Right lobe of liver (tissue), 6 donors: ENCODE measurements around the gene SNX6. TPM values are rescaled to one million over a fixed set of nuclear protein-coding genes. Genes with fewer than 3 reads are reported as not detected.
"Not testable (repeated sequence)": the region's sequence is repeated elsewhere in the genome, so short reads cannot be mapped to it uniquely, and the experiment has no call there.

Experiments used
- ATAC-seq, 4 donors: fragments of 200-7000 bp; cut with Tn5 transposase; one replicate each; pipeline ENCODE4 v1.9.1; 2020; ENCODE audit warnings: mild to moderate bottlenecking in 4 of 4, moderate library complexity in 4 of 4
- DNase-seq, 3 donors: peaks; one replicate each; pipeline ENCODE4 v3.0.0-alpha.2; 2020
- H3K27ac ChIP-seq, 3 donors: fragments of 200-600 bp; one replicate each; pipeline ENCODE4 v1.8.0; 2022
- H3K27me3 ChIP-seq, 2 donors: fragments of 200-600 bp; one replicate each; pipeline ENCODE4 v1.8.0; 2022
- H3K36me3 ChIP-seq, 4 donors: fragments of 200-600 bp; sonication (generic) in 1 of 4; one replicate each; pipeline versions ENCODE4 v1.5.1 to v1.8.0; 2017 to 2022; ENCODE audit warnings: control low read depth in 1 of 4
- H3K4me1 ChIP-seq, 4 donors: fragments of 200-600 bp; sonication (generic) in 1 of 4; one replicate each; pipeline versions ENCODE4 v1.5.1 to v1.8.0; 2017 to 2022; ENCODE audit warnings: control low read depth in 1 of 4
- H3K4me3 ChIP-seq, 3 donors: fragments of 200-600 bp; one replicate each; pipeline ENCODE4 v1.8.0; 2022
- H3K9me3 ChIP-seq, 4 donors: fragments of 200-600 bp; sonication (generic) in 1 of 4; one replicate each; pipeline versions ENCODE4 v1.5.1 to v1.8.0; 2017 to 2022; ENCODE audit warnings: control low read depth in 1 of 4
- POLR2A ChIP-seq: fragments of 450-650 bp; IDR thresholded peaks from one replicate; pipeline ENCODE4 v1.6.1; 2017; ENCODE audit warnings: antibody characterized with exemption, mild to moderate bottlenecking
- WGBS: methylation state at CpG from one replicate; pipeline ENCODE4 v1.1.6; 2018; ENCODE audit warnings: low coverage, low lambda C conversion rate; ENCODE audit not compliant: insufficient coverage; ENCODE audit errors: missing lambda C conversion rate; 5-methylcytosine and 5-hydroxymethylcytosine counted together
- intact Hi-C, 2 donors: fragments of 100-400 bp; cut with DNase I; formaldehyde crosslinking; loops; one replicate each; pipeline versions ENCODE4 v1.11.2 to v1.14.1; 2022
- total RNA-seq, 6 experiments: library from RNA; depleted of rRNA in 2 of 6; stranded (reverse); fragments of >200 nt in 2 of 6; fragmentation: NEBNext Ultra II Directional in 3 of 6; extraction: Animal tissue kit (Norgen Biotek cat#: 25700) in 3 of 6; gene quantifications; one replicate each; pipeline versions ENCODE4 v1.1.0 to v1.2.4, GENCODE V29; 2016 to 2023
- TF ChIP-seq, protein P1 (sequence below), 4 donors: fragments of 200-600 bp in 3 of 4; fragments of 450-650 bp in 1 of 4; IDR thresholded peaks; one replicate each; pipeline versions ENCODE4 v1.5.1 to v1.8.0; 2016 to 2022; ENCODE audit warnings: antibody characterized with exemption in 4 of 4, mild to moderate bottlenecking in 2 of 4
- donor health status: DM: no; HTN: yes; CAD: no.
- donor health status: DM: no; HTN: no; CAD: no.
- donor health status: DM: no; HTN: no; CAD: no.
- donor health status: DM: no; HTN: yes; CAD: no.
- donor health status: DM: no; HTN: yes; CAD: no.

Gene SNX6
- total RNA-seq, 6 experiments from 2014 or later, result 16.4 to 49.7 (median 31.5) TPM

DNA sequence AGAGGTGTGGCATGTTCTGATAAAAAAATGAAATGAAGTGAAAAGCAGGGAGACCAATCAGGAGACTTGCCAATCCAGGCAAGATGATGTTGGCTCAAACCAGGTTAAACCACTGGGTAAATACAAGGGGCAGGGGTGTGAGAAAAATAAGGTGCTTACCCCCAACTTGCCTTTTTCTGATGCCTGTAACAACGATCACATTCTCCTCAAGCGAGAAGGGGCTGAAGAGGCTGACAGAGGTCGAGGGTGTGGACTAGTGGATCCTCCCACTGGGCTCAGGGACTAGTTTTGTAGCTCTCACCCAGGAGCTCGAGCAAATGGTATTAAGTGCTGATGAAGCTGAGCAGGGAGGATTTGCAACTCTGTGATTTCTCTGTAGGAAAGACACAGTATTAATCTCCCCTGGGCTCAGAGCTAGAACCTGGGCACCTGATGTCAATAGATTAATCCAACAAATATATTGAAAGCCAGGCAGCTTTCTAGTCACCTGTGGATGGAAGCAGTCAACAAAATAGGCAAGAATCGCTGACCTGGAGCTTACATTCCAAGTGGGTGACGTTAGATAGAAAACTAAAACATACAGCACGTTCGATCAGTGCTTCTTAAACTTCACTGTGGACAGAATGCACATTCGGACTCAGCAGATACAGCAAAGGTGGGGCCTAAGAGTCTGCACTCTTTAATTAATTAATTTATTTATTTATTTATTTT is 75.3 kb downstream of the SNX6 start:
- intact Hi-C loops, result no loop called here
- no peak overlapping the region for H3K4me3 ChIP-seq

GRCh38 chr14:34549276-34549966 is 80.5 kb downstream of the SNX6 start:
- H3K27ac ChIP-seq, H3K27me3 ChIP-seq, intact Hi-C loops, ATAC-seq, H3K9me3 ChIP-seq, H3K4me3 ChIP-seq, H3K4me1 ChIP-seq, H3K36me3 ChIP-seq: not testable (repeated sequence)
- DNase-seq, result peak in 1 of 3 donors; percentile 20
- WGBS, result 86% methylated on average over 13 of the region's 19 CpGs

More for the DNA sequence above, 75.3 kb downstream of the SNX6 start:
- TF ChIP-seq, protein P1, sequence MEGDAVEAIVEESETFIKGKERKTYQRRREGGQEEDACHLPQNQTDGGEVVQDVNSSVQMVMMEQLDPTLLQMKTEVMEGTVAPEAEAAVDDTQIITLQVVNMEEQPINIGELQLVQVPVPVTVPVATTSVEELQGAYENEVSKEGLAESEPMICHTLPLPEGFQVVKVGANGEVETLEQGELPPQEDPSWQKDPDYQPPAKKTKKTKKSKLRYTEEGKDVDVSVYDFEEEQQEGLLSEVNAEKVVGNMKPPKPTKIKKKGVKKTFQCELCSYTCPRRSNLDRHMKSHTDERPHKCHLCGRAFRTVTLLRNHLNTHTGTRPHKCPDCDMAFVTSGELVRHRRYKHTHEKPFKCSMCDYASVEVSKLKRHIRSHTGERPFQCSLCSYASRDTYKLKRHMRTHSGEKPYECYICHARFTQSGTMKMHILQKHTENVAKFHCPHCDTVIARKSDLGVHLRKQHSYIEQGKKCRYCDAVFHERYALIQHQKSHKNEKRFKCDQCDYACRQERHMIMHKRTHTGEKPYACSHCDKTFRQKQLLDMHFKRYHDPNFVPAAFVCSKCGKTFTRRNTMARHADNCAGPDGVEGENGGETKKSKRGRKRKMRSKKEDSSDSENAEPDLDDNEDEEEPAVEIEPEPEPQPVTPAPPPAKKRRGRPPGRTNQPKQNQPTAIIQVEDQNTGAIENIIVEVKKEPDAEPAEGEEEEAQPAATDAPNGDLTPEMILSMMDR (IDR thresholded peaks at IDR 0.05), result no peak
- no peak for TF ChIP-seq POLR2A
- H3K36me3 ChIP-seq, result no peaks in the 10 kb centered on the region
- no peaks in the 10 kb centered on the region for H3K27me3 ChIP-seq
- DNase-seq, result no peak
- no peak for ATAC-seq
- peak overlapping the region in 2 of 3 donors; percentile 8 to 21 for H3K27ac ChIP-seq
- no peaks in the 10 kb centered on the region for H3K9me3 ChIP-seq
- 45% methylated on average over 9 of the region's 9 CpGs for WGBS
- peaks cover 0 to 9% (median 2%) of the 10 kb centered on the region in 4 donors for H3K4me1 ChIP-seq

GRCh38 chr14:34548472-34548981 is 81.4 kb downstream of the SNX6 start:
- Histone ChIP-seq H3K4me3 (no peak overlapping the region), H3K9me3 (no peaks in the 10 kb centered on the region), H3K36me3 (no peaks in the 10 kb centered on the region), H3K27me3 (no peaks in the 10 kb centered on the region), H3K27ac (no peak overlapping the region), H3K4me1 (no peaks in the 10 kb centered on the region)
- peak in 1 of 3 donors; percentile 26 for DNase-seq
- intact Hi-C loops, result no loop called here
- WGBS, result 79% methylated on average over 7 of the region's 14 CpGs
- no peak for ATAC-seq
- no peak for TF ChIP-seq POLR2A
- TF ChIP-seq, protein P1 (IDR thresholded peaks at IDR 0.05), result no peak

DNA sequence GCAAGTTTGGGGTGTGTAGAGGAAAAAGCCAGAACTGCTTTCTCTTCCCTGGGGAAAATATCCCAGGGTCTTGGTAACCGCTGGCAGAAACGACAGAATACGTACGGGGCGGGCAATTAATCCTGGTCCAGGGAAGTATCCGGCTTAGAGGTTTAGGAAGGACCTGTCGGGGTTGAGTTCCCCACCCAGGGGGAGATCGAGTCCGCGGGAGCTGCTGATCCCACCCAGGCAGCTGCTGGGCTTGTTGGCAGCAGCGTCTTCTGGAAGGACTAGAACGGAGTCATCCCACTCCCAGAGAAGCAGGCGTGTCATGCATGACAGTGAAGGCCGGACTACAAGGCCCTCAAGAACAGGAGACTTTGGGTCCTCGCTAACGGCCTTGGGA is 82.8 kb downstream of the SNX6 start:
- H3K4me1 ChIP-seq, H3K27ac ChIP-seq, H3K9me3 ChIP-seq, H3K36me3 ChIP-seq, H3K27me3 ChIP-seq, H3K4me3 ChIP-seq, DNase-seq, intact Hi-C loops: not testable (repeated sequence)
- no CpG with 5 or more reads among the region's 16 CpGs for WGBS
- peak in 3 of 4 donors; percentile 1 to 6 (median 5) for ATAC-seq

GRCh38 chr14:34546272-34547135 is 83.4 kb downstream of the SNX6 start:
- no CpG with 5 or more reads among the region's 68 CpGs for WGBS
- H3K4me1 ChIP-seq, intact Hi-C loops, H3K36me3 ChIP-seq, H3K4me3 ChIP-seq, H3K27me3 ChIP-seq, H3K27ac ChIP-seq, H3K9me3 ChIP-seq, DNase-seq: not testable (repeated sequence)
- ATAC-seq, result peak; percentile 90 to 95 (median 91)

DNA sequence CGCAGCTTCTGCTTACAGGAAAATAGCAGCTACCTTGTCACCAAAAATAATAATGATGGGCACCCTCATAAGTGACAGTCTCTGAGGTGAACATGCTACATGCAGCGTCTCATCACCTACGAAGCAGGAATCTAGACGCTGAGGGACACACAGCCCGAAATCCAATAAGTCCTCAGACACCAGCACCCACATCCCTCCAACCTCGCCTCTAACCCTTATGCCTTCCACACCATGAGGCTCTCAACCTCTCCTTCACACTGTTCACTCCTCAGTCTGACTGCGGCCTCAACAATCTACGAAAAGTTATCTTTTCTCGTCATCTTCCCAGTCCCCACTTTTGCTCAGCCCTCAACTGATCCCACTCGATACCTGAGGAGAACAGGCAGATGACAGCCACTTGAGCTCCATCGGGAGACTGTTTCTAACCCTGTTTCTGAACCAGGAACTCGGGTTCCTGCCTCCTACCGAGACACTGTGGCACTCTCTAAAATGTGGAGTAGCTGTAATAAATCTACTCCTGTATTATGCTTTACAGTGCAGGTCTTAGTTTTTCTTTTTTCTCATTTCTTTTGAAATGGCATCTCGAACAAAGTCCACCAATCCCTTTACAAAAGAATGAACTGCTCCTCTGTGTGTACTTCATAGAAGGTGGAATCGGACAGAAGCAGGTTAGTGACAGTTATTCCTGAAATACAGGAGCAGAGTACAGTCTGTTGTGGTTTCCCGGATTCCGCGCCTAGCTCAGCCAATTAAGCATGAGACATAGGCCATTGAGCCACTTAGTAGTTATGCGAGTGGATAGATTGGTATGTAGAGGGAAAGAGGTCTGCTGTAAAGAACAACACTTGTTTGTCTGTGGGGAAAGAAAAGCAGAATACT is 89.5 kb downstream of the SNX6 start:
- ATAC-seq, H3K9me3 ChIP-seq, intact Hi-C loops, H3K27me3 ChIP-seq, DNase-seq: not testable (repeated sequence)
- peak overlapping the region; percentile 80 to 91 (median 87) for H3K4me3 ChIP-seq
- H3K27ac ChIP-seq, result peak overlapping the region; percentile 96 to 98 (median 97)
- peaks cover 0 to 14% (median 3%) of the 10 kb centered on the region in 4 donors for H3K36me3 ChIP-seq
- H3K4me1 ChIP-seq, result peaks cover 0 to 18% (median 5%) of the 10 kb centered on the region in 4 donors
- WGBS, result 91% methylated on average over 13 of the region's 19 CpGs
